Fibroblast of skin of back (primary cell): ENCODE results near the gene ATP8B4.
"Not testable (repeated sequence)": the region's sequence is repeated elsewhere in the genome, so short reads cannot be mapped to it uniquely, and the experiment has no call there.

Experiments used
- DNase-seq: peaks from one replicate; pipeline ENCODE4 v3.0.0-alpha.2; 2013

The ATP8B4 gene

DNA sequence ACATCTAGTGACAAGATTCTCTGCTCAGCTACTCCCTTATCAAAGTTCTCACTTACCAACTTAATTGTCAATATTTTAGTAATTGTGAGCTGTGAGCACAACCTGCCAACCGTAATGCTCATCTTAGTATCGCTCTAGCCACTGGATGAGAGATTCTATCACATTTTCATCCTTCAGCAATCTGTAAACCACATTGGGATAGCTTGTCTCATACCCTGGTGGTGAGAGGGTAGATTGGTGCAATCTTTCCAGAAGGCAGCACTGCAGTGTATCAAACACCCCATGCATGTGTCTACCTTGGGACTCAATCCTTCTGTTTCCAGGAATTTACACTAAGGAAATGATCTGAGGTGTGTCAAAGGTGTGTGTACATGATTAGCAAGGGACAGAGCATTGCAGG lies 18.9 kb upstream of the ATP8B4 start:
- DNase-seq: no peak

DNA sequence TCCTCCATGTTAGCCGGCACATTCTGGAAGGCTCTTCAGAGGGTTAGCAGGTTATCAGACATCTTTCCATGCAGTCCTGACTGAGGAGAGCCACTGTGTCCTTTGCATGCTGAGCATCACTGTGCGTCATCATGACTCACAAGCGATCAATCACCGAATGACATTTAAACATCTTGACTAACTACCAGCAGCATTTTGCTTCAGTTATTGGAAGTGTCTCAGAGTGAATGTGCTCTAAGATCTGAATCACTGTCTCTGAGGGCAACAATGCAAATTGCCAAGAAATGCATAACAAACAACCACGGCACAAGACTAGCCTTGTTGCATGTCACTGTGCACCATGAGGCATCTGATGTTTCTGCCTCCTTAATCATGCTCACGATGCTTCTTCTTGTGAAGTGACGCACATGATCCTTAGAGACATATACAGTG lies 18.3 kb upstream of the ATP8B4 start:
- DNase-seq: peak; percentile 74

DNA sequence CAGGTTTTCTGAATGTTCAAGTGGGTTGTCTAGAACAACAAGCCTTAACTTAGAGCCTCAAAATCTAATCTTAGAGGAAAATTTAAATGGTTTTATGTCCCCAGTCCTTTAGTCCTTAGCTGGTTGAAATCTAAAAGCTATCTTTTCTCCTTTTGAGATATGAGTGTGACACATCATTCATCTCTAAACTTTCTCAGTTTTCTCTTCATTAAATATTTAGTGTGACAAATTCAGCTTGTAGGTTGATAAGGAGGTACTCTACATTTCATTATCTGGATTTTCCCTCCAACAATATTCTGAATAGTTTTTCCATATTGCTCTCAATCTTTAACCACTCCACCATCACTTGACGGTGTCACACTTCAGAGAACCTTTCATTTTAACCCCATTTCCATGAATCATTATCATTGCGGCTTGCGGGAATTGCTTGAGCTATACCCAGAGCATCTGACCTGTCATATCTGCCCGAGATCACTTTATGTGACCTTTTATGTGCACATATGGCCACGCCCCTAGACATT lies 16.1 kb upstream of the ATP8B4 start:
- no peak for DNase-seq

DNA sequence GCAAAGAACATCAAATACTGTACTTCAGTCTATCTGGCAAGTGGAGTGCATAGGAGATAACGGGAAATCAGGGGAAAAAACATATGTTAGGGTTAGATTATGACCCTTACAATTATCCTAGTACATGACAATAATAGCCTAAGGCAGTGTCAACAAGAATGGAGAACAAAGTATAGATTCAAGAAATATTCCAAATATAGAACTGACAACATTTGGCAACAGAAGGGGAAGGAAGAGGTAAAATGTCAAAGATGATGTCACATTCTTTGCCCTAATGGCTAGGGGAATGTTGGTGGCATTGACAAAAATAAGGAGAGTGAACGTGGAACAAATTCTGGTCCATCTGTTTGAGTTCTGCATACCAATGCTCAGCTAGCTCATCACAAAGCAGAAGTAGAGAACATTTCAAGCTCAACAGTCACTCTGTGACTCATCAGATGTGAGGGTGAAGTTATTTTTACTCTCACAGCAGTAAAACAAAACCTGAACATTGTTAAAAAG lies 15.5 kb upstream of the ATP8B4 start:
- peak; percentile 84 for DNase-seq

DNA sequence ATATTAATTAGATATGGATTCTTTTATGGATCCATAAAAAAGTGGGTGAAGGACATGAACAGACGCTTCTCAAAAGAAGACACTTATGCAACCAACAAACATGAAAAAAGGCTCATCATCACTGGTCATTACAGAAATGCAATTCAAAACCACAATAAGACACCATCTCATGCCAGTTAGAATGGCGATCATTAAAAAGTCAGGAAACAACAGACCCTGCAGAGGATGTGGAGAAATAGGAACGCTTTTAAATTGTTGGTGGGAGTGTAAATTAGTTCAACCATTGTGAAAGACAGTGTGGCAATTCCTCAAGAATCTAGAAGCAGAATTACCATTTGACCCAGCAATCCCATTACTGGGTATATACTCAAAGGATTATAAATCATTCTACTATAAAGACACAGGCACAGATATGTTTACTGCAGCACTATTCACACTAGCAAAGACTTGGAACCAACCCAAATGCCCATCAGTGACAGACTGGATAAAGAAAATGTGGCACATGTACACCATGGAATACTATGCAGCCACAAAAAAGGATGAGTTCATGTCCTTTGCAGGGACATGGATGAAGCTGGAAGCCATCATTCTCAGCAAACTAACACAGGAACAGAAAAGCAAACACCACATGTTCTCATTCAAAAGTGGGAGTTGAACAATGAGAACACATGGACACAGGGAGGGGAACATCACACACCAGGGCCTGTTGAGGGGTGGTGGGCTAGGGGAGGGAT lies 13.4 kb upstream of the ATP8B4 start:
- not testable (repeated sequence) for DNase-seq

DNA sequence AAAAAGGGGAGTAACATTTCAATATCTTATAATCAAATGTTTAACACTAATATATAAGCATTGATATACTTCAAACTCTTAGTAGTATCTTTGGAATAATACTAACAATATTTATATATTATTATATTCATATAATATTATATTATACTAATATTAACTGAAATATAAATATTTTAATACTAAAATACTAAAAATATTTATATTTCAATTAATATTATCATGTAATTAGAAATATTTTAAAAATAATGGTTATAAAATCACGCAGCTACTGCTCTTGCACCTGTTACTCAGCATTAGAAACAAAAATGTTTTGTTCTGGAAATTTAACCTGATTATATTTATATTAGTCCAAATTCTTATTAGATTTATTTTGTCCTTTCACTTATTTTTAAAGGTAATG lies 12.6 kb upstream of the ATP8B4 start:
- no peak for DNase-seq

DNA sequence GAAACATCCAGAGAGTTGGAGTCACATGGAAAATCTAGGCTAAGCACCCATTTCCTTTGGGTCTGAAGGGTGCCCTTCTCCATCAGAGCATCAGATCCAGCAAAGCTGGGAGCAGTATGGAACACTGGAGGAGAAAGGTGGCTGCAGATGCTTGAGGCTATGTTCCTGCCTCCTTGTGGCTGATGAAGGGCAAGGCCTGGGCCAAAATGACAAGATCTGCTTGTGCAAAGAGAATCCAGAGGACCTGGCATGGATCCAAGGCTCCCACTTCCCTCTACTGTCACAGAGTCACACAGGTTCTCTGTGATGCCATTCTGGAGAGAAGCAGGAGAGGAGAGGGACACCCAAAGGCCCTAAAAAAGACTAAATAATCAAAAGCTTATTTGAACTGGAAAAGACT lies 9.2 kb upstream of the ATP8B4 start:
- DNase-seq: no peak

DNA sequence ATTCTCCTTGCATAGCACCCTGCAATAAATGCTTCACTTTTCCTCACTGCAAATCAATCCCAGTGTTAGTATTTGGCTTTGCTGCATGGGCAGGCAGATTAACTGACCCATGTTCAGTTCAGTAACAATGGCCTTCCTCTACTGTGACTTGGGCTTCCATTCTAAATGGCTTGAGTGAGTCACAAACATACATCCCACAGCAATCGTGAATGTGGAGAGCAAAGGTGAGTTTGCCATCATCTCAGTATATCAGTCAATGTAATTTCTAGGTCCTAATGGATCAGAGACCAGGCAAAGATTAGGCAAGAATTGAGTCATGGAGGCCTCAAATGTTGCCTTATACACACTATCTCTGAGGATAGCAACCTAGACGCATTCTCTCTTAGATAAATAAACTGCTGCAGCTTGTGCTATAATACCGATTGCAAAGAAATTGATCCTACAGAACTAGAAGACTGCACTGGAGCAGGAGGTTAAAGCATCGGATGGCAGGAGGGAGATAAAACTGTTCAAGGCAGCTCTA lies 8.3 kb upstream of the ATP8B4 start:
- DNase-seq: no peak

DNA sequence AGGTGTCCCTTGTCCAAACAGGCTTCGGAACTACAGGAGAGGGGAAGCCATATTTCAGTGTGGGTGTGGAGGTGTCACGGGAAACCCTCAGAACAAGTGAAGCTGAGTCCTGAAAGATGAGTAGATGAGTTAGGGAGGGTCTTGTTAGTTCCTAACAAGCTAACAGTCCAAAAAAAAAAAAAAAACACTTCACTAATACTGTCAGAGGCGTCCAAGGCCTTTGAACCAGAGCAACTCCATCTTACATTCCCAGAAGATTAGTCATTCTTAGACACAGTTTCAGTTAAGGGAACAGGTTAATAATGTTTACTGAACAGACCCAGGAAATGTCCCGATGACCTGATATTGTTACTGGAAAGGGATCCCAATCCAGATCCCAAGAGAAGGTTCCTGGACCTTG lies 7.0 kb upstream of the ATP8B4 start:
- no peak for DNase-seq

DNA sequence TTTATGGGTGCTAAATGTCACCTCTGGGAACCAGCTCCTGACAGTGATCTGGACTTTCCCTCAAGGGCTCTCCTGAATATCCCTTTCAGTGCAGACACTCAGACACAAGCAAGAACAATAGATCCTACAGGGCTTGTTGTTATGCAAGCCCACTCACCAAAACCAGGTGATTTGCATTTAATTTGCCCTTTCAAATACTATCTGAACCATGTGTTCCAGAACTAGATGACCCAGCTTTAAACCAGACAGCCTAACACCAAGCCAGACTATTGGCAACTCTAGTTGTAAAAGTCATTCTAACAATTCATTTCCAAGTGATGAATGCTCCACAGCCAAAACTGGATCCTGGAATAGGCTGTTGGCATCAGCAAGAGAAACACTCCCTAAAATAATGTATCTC lies 5.6 kb upstream of the ATP8B4 start:
- DNase-seq: no peak

DNA sequence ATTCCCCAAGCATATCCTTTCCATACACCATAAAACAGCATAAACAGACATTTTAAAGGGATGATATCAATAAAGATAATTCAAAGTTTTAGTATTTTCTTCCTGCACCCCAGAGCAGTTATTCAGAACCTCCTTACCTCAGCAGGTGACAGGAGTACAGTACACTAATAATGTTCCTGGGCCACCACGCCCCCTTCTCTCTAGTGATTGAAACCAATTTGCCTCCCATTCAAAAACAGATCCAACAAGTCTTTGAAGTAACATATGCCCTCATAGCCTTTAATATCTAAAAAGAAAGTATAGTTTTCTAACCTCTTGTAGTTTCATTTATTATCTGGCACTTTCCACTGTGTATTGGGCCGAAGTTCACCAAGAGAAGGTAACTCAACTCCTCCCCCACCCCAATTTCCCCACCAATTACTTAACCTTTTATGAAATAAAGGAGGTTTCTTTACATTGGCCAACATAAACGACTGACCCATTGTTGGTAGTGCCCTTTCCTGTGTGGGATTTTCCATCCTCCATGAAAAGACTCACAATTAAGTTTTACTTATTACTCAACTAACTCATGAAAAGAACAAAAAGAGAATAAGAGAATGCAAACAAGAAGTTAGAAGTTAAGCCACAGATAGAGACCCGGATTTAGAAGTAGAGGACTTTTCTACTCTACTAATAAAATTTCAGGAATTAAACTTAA lies 5.0 kb upstream of the ATP8B4 start:
- DNase-seq: no peak

DNA sequence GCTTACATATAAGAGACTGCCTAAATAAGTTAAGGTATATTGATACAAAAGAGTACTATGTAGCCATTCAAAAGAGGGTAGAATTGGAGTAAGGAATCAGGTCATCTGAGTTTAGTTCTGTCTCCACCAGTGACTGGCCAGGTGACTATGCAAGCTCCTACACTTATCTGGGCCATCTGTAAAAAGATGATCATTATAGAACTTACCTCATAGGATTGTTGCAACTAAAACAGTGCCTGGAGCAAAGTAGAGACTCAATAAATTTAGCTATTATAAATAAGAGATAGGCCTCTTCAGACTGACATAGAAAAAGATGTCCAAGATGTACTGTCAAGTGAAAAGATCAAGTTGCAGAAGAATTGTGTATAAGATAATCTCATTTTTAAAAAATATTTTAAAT lies 1.7 kb upstream of the ATP8B4 start:
- no peak for DNase-seq

DNA sequence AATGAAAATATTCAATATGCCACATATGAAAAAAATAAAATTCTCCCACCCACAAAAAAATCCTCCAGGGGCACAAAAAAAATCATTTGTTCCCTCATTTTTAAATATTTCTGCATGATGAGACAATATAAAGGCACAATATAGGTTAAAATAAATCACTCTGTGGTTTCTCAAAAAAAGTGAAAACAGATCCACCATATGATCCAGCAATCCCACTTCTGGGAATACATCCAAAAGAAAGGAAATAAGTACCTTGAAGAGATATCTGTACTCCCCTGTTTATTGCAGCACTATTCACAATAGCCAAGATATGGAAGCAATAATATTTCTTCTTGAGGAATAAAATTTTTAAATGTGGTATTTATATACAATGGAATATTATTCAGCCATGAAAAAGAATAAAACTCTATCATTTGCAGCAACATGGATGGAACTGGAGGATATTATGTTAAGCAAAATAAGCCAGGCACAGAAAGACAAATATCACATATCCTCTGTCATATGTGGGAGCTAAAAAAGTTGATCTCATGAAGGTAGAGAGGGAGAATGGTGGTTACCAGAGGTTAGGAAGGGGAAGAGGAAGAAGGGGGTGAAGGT lies 1.5 kb downstream of the ATP8B4 start:
- no peak for DNase-seq

DNA sequence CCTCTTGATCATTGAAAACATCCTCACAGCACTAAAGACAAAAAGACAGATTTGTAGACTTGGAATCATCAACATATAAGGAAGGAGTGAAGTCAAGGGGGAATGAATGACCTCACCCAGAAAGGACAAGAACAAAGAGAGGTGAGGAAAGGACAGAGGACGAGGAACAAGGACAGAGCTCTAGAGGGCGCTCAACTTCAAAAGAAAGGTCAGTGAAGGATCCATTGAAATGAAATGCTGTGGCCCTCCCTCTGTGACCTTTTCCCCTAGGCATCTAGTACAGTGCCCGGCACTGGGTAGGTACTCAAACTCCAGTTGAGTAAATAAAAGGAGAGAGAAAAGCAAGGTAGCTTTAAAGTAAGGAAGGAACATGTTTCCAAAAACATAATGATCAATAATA lies 2.6 kb downstream of the ATP8B4 start:
- no peak for DNase-seq

DNA sequence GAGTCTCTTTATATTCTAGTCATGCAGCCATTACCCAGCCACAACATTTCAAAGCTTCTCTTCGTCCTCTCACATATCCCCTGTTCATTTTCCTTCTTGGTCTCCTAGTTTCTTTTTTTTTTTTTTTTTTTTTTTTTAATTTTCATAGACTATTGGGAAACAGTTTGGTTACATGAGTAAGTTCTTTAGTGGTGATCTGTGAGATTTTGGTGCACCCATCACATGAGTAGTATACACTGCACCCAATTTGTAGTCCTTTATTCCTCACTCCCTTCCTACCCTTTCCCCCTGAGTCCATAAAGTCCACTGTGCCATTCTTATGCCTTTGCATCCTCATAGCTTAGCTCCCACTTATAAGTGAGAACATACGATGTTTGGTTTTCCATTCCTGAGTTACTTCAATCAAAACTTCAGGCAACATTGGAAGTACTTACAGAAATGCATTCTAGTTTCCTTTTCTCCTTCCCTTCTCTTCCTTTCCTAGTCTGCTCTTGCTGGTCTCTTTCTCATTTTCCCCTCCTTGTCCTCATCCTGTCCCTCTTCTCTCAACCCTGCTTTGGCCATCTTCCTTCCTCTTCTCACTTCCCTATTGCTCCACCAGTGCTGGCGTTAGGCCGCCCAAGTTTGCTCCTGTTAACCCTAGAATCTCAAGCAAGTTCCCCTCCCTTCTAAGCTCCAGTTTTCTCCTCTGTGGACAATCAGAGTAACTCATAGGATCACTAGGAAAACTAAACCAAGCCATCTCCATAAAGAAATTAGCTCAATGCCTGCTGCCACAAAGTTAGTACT lies 4.8 kb downstream of the ATP8B4 start:
- no peak for DNase-seq

DNA sequence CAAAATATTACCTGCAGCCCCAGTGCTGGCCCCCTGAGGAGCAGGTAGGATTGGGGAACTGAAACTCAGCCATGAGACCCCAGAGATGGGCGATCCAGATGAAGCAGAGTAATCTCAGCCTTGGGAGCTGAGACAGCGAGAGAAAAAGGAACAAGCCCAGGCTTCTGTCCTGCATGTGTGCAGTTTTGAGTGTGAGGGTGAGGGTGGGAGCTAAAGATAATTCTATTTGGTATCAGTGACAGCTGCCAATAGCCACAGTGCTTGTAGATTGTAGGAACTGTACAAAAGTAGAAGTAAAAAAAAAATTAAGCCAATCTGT lies 5.9 kb downstream of the ATP8B4 start:
- DNase-seq: no peak

DNA sequence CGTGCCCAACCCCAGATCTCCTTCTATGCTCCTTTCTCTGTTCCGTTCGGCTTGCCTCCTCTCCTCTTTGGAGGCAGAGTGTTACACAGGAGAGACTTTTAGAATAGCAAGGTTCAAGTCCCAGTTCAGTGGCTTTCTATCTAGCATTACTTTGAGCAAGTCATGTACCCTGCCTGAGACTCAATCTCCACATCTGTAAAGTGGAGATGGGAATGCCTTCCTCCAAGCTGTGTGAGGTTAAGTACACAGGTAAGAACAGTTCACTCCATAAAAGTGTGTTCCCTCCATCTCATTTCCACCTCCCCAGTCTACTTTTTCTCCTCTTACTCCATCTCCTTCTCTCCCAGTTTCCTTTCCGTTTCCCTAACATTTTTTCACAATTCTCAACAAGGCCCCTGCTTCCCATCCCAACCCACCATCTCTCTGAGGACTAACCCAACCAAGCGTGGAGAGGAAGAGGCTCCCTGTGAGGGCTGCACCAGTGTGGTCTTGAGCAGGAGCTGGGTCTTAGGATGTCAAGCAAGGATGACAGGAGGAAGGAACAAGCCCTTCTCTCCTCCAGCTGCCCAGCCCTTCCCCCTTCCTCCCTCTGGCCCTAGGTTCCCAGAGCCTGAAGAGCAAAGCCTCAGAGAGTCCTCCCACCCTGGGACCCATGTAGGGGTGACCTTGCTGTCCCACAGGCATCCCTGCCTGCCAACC lies 6.4 kb downstream of the ATP8B4 start:
- no peak for DNase-seq

DNA sequence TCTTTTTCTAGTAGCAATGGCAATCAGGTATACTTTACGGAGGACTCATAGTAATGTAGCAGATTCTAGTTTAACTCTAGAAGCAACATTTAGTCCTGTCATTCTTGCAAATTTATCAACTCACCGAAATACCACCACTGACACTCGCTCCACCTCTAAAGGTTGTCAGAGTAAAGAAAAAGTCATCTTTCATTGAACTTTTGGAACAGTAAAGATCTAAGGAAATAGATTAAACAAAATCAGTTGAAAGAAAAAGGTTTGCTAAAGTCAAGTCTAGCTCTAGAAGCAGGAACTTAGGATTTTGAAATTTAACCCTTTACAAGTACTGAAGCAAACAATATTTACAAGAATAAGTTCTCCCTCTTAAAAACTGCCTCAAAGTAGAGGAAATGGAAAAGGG lies 8.7 kb downstream of the ATP8B4 start:
- no peak for DNase-seq

DNA sequence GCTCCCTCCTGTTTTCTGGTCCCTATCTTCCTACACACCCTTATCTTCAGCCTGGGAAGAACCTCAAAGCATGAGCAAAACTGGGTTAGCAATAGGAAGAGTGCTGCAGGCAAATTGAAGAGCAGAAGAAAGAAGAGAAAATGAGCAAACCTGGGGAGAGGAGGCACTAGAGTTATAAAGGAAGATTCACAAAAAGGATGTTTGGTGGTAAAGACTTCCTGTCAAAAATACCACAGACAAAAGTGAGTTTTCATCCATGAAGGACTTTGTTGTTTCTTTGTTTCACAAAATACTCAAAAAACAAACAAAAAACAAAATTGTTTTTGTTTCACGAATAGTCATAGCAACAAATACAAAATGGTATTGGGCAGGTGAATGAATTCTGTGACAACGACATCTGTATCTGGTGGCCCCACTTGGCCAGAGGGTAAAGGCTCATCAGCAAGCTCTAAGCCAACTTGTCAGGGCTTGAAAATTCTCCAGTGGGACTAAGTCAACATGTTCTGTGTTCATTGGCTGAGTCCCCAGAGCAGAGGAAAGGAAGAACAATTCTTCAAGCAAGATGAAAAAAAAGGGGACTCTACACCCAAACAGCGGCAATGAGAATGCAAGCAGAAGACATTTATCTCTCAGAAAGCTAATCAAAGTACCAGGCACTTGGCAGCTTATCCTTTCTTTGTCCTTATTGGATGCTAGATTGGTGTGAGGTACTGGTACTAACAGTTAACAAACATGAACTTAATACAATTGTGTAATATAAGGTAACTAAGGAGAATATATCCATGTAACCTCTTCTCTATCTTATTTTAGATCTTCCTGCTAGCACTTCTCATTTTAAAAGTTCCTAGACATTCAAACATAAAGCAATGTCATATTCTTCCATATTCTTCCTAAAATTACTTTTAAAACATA lies 9.7 kb downstream of the ATP8B4 start:
- DNase-seq: peak; percentile 57

DNA sequence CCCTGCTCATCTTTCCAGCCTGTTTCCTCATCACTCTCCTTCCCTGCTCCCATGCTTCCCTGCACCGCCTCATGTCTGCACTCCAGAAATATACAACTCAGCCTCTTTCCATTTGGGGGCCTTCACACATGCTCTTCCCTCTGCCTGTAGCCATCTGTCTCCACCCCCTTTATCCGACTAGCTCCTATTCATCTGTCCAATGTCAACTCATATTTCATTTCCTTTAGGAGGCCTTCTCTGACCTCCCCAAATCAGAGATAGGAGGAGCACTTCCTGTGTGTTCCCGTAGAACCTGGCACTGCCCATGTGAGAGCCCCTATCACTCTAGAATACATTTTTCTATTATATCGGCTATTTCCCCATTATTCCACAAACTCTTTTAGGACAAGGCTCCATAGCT lies 10.6 kb downstream of the ATP8B4 start:
- no peak for DNase-seq
